OCI-LY1 (cell line): Measurements from ENCODE around the gene SERPINA3.

Experiments used
- CTCF ChIP-seq: fragments of 200-600 bp; sonication (generic), shearing (Covaris generic); IDR thresholded peaks from 2 replicates; pipeline ENCODE4 v1.5.1; 2017; ENCODE audit warnings: mild to moderate bottlenecking, antibody characterized with exemption, low read length, moderate library complexity, mixed read lengths
- EZH2 ChIP-seq: fragments of 200-600 bp; sonication (generic), shearing (Covaris generic); IDR thresholded peaks from 2 replicates; pipeline ENCODE4 v1.8.0; 2017; ENCODE audit warnings: borderline replicate concordance, mixed run types, mild to moderate bottlenecking, antibody characterized with exemption, low read length, moderate library complexity, mixed read lengths

DNA sequence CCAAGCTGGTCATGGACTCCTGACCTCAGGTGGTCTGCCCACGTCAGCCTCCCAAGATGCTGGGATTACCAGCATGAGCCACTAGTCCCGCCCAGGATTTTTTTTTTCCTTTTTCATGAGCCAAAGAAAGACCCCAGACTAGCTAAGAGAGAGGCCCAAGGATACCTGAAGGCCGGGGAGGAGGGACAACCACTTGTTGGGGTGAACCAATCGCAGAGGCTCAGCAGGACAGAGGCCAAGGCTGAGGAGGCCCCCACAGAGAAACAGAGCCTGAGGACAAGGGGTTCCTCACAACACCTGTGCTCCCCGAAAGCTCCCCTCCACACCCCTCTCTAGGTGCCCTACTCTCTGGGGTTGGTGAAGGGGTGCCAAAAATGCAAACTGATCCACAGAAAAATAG is 1.0 kb upstream of the SERPINA3 start:
- TF ChIP-seq CTCF (no peak), EZH2 (no peak)
